Measurements from ENCODE around the gene THBD. TPM values are rescaled to one million over a fixed set of nuclear protein-coding genes. Genes with fewer than 3 reads are reported as not detected.

THBD gene
- total and polyA plus RNA-seq, 2 experiments from 2014 or later: 50.1 to 79.6 TPM

GRCh38 chr20:22999756-23000155, 49.7 kb downstream of the THBD start:
- Histone ChIP-seq H3K4me2 (no peak overlapping the region), H3K79me2 (no peaks in the 10 kb centered on the region), H3K4me3 (no peak overlapping the region), H2AFZ (no peak overlapping the region), H3K9me2 (replicated peaks; ENCODE audit: insufficient read depth) (no peaks in the 10 kb centered on the region), H3K36me3 (replicated peaks; ENCODE audit: insufficient read depth, low read depth) (no peaks in the 10 kb centered on the region), H3K9me3 (ENCODE audit: low read depth) (no peaks in the 10 kb centered on the region), H4K20me1 (ENCODE audit: insufficient read depth, poor library complexity, severe bottlenecking) (no peaks in the 10 kb centered on the region), H3K27me3 (no peaks in the 10 kb centered on the region), H3K4me1 (ENCODE audit: insufficient read depth) (peaks cover 8% of the 10 kb centered on the region), H3K27ac (peak overlapping the region; percentile 50)
- 51% methylated on average over 4 of the region's 4 CpGs for WGBS (ENCODE audit: low lambda C conversion rate, missing lambda C conversion rate)
- TF ChIP-seq EZH2phosphoT487 (IDR thresholded peaks at IDR 0.05; ENCODE audit: low read depth, severe bottlenecking, unreplicated experiment): no peak
- no peak for TF ChIP-seq CTCF (IDR thresholded peaks at IDR 0.05; ENCODE audit: poor library complexity)
- TF ChIP-seq EZH2 (IDR thresholded peaks at IDR 0.05; ENCODE audit: borderline replicate concordance): no peak
- no peak for DNase-seq (ENCODE audit: low spot score)

GRCh38 chr20:22998476-22998875, 51.0 kb downstream of the THBD start:
- Histone ChIP-seq H3K27me3 (no peaks in the 10 kb centered on the region), H4K20me1 (ENCODE audit: insufficient read depth, poor library complexity, severe bottlenecking) (no peaks in the 10 kb centered on the region), H3K9me2 (replicated peaks; ENCODE audit: insufficient read depth) (no peaks in the 10 kb centered on the region), H3K79me2 (no peaks in the 10 kb centered on the region), H3K36me3 (replicated peaks; ENCODE audit: insufficient read depth, low read depth) (no peaks in the 10 kb centered on the region), H3K4me1 (ENCODE audit: insufficient read depth) (peaks cover 5% of the 10 kb centered on the region), H3K4me3 (no peak overlapping the region), H3K27ac (no peak overlapping the region), H2AFZ (no peak overlapping the region), H3K4me2 (no peak overlapping the region), H3K9me3 (ENCODE audit: low read depth) (no peaks in the 10 kb centered on the region)
- TF ChIP-seq EZH2phosphoT487 (IDR thresholded peaks at IDR 0.05; ENCODE audit: low read depth, severe bottlenecking, unreplicated experiment) (no peak), CTCF (IDR thresholded peaks at IDR 0.05; ENCODE audit: poor library complexity) (no peak), EZH2 (IDR thresholded peaks at IDR 0.05; ENCODE audit: borderline replicate concordance) (no peak)
- DNase-seq (ENCODE audit: low spot score): no peak
- WGBS (ENCODE audit: low lambda C conversion rate, missing lambda C conversion rate): 94% methylated on average over 2 of the region's 2 CpGs

- no peaks in the 10 kb centered on the region for H4K20me1 ChIP-seq (ENCODE audit: insufficient read depth, poor library complexity, severe bottlenecking)
- DNase-seq (ENCODE audit: low spot score): no peak
- no peaks in the 10 kb centered on the region for H3K79me2 ChIP-seq
- H3K27me3 ChIP-seq: no peaks in the 10 kb centered on the region
- H3K4me3 ChIP-seq: no peak overlapping the region
- H3K9me3 ChIP-seq (ENCODE audit: low read depth): no peaks in the 10 kb centered on the region
- peaks cover 5% of the 10 kb centered on the region for H3K4me1 ChIP-seq (ENCODE audit: insufficient read depth)
- no peaks in the 10 kb centered on the region for H3K36me3 ChIP-seq (replicated peaks; ENCODE audit: insufficient read depth, low read depth)
- TF ChIP-seq CTCF (IDR thresholded peaks at IDR 0.05; ENCODE audit: poor library complexity): no peak
- TF ChIP-seq EZH2 (IDR thresholded peaks at IDR 0.05; ENCODE audit: borderline replicate concordance): no peak
- TF ChIP-seq EZH2phosphoT487 (IDR thresholded peaks at IDR 0.05; ENCODE audit: low read depth, severe bottlenecking, unreplicated experiment): no peak
- no peak overlapping the region for H3K4me2 ChIP-seq
- no peak overlapping the region for H2AFZ ChIP-seq
- no peak overlapping the region for H3K27ac ChIP-seq
- WGBS (ENCODE audit: low lambda C conversion rate, missing lambda C conversion rate): 68% methylated on average over 1 of the region's 1 CpG
- no peaks in the 10 kb centered on the region for H3K9me2 ChIP-seq (replicated peaks; ENCODE audit: insufficient read depth)
Observed at GRCh38 chr20:22995923-22996322, 53.5 kb downstream of the THBD start.

Other genes with a start within 250 kb of the THBD start
- gene SSTR4, start 14.4 kb downstream of the THBD start, total RNA-seq: 0.24 and 0.53 TPM in 2 replicates
- gene SSTR4, start 14.4 kb downstream of the THBD start, polyA plus RNA-seq: 0.60 TPM in 1 of 2 replicates, not detected in the other
- gene CD93, start 36.7 kb upstream of the THBD start, total RNA-seq: 2.1 and 4.1 TPM in 2 replicates
- 0.07 and 0.17 TPM in 2 replicates for gene CD93, start 36.7 kb upstream of the THBD start, polyA plus RNA-seq